Stimulated activated CD8-positive, alpha-beta memory T cell treated with anti-CD3 and anti-CD28 coated beads, Interleukin-15, amount 100 ng/mL, for 4 hours (primary cell): ENCODE measurements around the gene MACROD2.

Experiments used
- DNase-seq, 2 donors: peaks; one replicate each; pipeline ENCODE4 v3.0.0-alpha.2; 2020; ENCODE audit warnings: low read depth in 2 of 2

MACROD2 gene

GRCh38 chr20:15265581-15266309 lies 1270.4 kb downstream of the MACROD2 start:
- DNase-seq = no peak

- DNase-seq = no peak
Observed at GRCh38 chr20:15267935-15268334, 1272.6 kb downstream of the MACROD2 start.

- no peak for DNase-seq
Observed at GRCh38 chr20:15278041-15278440, 1282.7 kb downstream of the MACROD2 start.

- DNase-seq = no peak
Observed at GRCh38 chr20:15287329-15287728, 1292.0 kb downstream of the MACROD2 start.

DNA sequence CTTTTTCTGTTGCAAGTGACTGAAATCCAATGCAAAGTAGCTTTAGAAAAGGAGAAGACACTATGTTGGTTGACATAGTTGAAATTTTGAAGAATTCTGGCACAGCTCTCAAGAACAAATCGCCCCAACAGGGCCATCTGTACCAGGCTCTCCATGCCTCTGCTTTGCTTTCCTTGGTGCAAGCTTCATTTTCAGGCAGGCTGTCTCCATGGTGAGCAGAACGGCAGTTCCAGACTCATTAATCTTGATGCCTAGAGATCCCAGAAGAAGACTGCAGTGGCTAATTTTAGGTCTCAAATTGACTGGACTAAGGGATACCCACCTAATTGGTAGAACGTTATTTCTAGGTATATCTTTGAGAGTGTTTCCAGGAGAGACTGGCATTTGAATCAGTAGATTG lies 1292.8 kb downstream of the MACROD2 start:
- no peak for DNase-seq

DNA sequence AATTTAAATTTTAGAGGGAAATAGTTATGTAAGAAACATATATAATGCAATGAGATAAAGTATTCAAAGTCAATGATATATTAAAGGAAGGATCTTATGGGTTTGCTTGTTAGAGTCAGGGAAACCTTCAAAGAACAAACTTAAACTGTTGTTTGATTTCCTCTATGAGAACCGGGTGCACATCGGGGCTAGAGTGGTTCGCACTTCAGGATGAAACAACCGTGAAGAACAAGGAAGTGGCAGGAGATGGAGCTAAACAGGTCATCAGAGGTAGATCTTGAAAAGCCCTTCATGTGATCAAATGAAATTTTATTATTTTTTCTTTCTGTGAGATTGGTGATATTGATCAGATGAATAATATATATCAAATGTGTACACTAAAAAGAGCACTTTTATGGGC lies 1294.0 kb downstream of the MACROD2 start:
- no peak for DNase-seq

GRCh38 chr20:15292405-15292804 lies 1297.1 kb downstream of the MACROD2 start:
- no peak for DNase-seq

GRCh38 chr20:15296422-15296821 lies 1301.1 kb downstream of the MACROD2 start:
- DNase-seq = no peak

GRCh38 chr20:15297059-15297875 lies 1302.0 kb downstream of the MACROD2 start:
- no peak for DNase-seq

GRCh38 chr20:15302075-15302474 lies 1306.8 kb downstream of the MACROD2 start:
- DNase-seq = no peak

DNA sequence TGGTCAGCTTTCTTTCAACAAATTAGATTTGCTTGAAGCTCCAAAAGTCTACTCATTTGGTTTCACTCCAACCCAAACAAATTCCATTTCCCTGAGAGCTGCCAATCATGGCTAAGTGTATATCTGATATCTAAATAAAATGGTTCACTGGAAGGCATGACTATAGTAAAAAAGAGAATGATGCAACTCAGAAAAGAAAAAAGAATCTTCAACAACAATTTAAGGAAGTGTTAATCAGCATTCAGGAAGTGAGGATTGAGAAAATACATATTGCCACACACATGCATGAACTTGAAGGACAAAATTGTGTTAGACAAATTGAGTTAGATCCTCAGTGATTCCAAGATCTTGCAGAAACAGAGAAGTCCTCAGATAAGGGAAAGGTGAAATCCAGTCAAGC lies 1315.0 kb downstream of the MACROD2 start:
- no peak for DNase-seq

DNA sequence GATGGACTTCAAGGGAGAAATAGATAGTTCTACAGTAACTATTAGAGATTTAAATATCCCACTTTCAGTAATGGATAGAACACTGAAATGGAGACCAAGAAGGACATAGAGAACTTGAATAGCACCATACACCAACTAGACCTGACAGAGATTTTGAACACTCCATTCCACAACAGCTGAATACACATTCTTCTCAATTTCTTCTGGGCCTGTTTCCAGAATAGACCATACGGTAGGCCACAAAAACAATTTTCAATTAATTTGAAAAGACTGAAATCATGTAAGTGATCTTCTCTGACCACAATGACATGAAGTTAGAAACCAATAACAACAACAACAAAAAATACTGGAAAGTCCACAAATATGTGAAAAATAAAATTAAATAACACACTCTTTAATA lies 1321.2 kb downstream of the MACROD2 start:
- DNase-seq = no peak

GRCh38 chr20:15317546-15318232 lies 1322.4 kb downstream of the MACROD2 start:
- no peak for DNase-seq

DNA sequence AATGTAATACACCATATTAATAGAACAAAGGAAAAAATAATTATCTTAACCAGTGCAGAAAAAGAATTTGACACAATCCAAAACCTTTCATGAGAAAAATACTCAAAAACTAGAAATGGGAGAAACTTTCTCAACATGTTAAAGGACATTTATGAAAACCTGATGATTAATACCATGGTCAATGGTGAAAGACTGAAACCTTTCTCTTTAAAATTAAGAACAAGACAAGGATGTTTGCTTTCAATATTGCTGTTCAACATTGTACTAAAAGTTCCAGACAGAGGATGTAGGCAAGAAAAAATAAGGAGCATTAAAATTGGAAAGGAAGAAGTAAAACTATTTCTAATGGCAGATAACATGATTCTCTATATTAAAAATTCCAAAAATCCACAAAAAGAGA lies 1323.4 kb downstream of the MACROD2 start:
- no peak for DNase-seq

- no peak for DNase-seq
Observed at GRCh38 chr20:15319439-15319838, 1324.1 kb downstream of the MACROD2 start.

GRCh38 chr20:15320941-15321340 lies 1325.6 kb downstream of the MACROD2 start:
- no peak for DNase-seq

- no peak for DNase-seq
Observed at GRCh38 chr20:15327123-15327522, 1331.8 kb downstream of the MACROD2 start.

- DNase-seq = no peak
Observed at GRCh38 chr20:15328084-15328483, 1332.8 kb downstream of the MACROD2 start.

DNA sequence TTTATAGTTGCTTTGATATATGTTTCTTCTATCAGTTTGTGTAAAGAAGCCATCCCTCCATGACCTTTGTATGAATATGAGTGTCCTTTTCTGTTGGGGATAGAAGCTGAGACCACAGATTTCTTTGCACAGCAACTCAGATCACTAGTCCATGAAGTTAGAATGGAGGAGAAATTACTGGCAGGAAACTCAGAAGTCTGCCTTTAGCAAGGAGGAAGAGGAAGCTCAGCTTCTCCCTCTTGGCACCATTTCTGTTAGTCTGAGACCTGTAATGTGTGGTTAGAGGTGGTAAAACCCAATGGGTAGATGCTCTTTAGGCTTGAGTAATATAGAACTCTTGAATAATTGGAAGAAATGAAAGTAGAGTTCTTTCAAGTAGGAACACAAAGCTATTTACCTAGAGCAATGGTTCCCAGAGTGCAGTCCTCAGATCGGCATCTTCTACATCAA lies 1337.4 kb downstream of the MACROD2 start:
- no peak for DNase-seq

- no peak for DNase-seq
Observed at GRCh38 chr20:15333170-15333569, 1337.9 kb downstream of the MACROD2 start.

GRCh38 chr20:15336011-15336410 lies 1340.7 kb downstream of the MACROD2 start:
- DNase-seq = no peak

DNA sequence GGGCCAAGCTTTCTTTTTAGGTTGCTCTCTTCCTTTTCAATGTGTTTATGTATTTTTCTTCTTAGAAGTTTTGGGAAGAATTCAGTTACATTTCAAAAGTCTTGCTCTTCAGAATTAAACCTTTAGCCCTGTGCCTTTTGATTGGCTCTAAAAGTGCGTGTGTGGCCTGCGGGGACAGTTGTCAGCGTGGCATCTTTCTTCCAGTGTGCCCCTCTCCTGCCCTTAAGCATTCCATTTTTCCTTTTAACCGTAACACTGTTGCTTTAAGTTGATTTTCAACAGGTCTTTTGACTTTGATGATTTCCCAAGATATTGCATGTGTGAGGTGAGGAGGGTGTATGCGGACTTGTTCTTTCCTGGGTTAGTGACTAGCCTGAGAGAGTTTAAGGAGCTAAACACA lies 1341.2 kb downstream of the MACROD2 start:
- DNase-seq = no peak

DNA sequence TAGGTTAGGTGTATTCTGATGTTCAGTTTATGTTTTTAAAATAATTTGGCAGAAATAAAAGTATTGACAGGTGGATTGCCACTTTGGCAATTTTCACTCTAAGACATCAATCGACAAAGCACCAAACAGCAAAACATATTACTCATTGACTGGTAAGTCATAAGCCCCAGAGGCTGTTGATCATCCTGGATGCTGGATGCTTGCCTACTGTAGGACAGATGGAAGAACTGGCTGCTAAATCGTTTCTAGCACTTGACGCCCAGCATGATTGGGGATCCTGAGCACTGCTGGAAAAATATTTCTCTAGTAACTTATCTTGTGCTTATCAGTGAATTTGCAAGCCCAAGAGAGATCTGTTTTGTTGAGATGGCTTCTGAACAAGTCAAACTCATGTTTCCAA lies 1343.9 kb downstream of the MACROD2 start:
- DNase-seq = no peak
